ENCODE measurements around the gene RAD1. TPM values are rescaled to one million over a fixed set of nuclear protein-coding genes. Genes with fewer than 3 reads are reported as not detected.

RAD1 gene
- polyA plus RNA-seq, 3 donors = 8.5 to 9.6 (median 9.4) TPM

GRCh38 chr5:34881246-34881645 lies 34.1 kb downstream of the RAD1 start:
- Mint-ChIP-seq H3K4me1 (no peaks in the 10 kb centered on the region), H3K9me3 (peaks cover 0 to 6% (median 0%) of the 10 kb centered on the region in 7 donors), H3K4me3 (no peak overlapping the region), H3K27me3 (ENCODE audit: low read depth in 3 of 3) (peaks cover 0 to 1% (median 0%) of the 10 kb centered on the region in 3 donors), H3K36me3 (no peaks in the 10 kb centered on the region), H3K27ac (no peak overlapping the region)
- DNase-seq = no peak
- H3K36me3 ChIP-seq (replicated peaks in 1 of 2; ENCODE audit: control insufficient read depth in 1 of 2, insufficient read depth in 2 of 2, low read length in 2 of 2) = no peaks in the 10 kb centered on the region
- H2AFZ ChIP-seq (ENCODE audit: insufficient read depth, low read depth, low read length, poor library complexity, severe bottlenecking) = no peak overlapping the region
- no peaks in the 10 kb centered on the region for H3K4me1 ChIP-seq (ENCODE audit: control insufficient read depth in 1 of 2, insufficient read depth in 2 of 2, low read length in 2 of 2)
- no peak for TF ChIP-seq CTCF (IDR thresholded peaks at IDR 0.05)
- H3K4me2 ChIP-seq (replicated peaks; ENCODE audit: extremely low read depth, low read length, poor library complexity, severe bottlenecking) = no peak overlapping the region
- H3K9me3 ChIP-seq (replicated peaks in 1 of 2; ENCODE audit: control insufficient read depth in 1 of 2, insufficient read depth in 1 of 2, low read length in 2 of 2) = no peaks in the 10 kb centered on the region
- no peak overlapping the region for H3K4me3 ChIP-seq (replicated peaks in 1 of 3; ENCODE audit: low read depth in 2 of 3, low read length in 3 of 3)
- H3K9ac ChIP-seq (ENCODE audit: insufficient read depth, low read length, poor library complexity, severe bottlenecking) = no peak overlapping the region
- intact Hi-C loops (cut with micrococcal nuclease) = no loop called here
- no peaks in the 10 kb centered on the region for H4K20me1 ChIP-seq (ENCODE audit: insufficient read depth, low read length)
- H3K27me3 ChIP-seq (ENCODE audit: control insufficient read depth in 2 of 2, insufficient read depth in 2 of 2, low read length in 2 of 2) = no peaks in the 10 kb centered on the region
- H3K27ac ChIP-seq (ENCODE audit: low read depth in 1 of 2, low read length in 2 of 2) = no peak overlapping the region
- H3K79me2 ChIP-seq (ENCODE audit: insufficient read depth, low read length) = no peaks in the 10 kb centered on the region

- Mint-ChIP-seq H3K36me3 (no peaks in the 10 kb centered on the region), H3K27me3 (ENCODE audit: low read depth in 3 of 3) (peaks cover 0 to 3% (median 0%) of the 10 kb centered on the region in 3 donors), H3K4me1 (no peaks in the 10 kb centered on the region), H3K27ac (no peak overlapping the region), H3K4me3 (no peak overlapping the region), H3K9me3 (peaks cover 0 to 8% (median 3%) of the 10 kb centered on the region in 7 donors)
- Histone ChIP-seq H3K36me3 (replicated peaks in 1 of 2; ENCODE audit: control insufficient read depth in 1 of 2, insufficient read depth in 2 of 2, low read length in 2 of 2) (no peaks in the 10 kb centered on the region), H3K4me3 (replicated peaks in 1 of 3; ENCODE audit: low read depth in 2 of 3, low read length in 3 of 3) (no peak overlapping the region), H3K9ac (ENCODE audit: insufficient read depth, low read length, poor library complexity, severe bottlenecking) (no peak overlapping the region), H3K79me2 (ENCODE audit: insufficient read depth, low read length) (no peaks in the 10 kb centered on the region), H3K27me3 (ENCODE audit: control insufficient read depth in 2 of 2, insufficient read depth in 2 of 2, low read length in 2 of 2) (no peaks in the 10 kb centered on the region), H3K4me1 (ENCODE audit: control insufficient read depth in 1 of 2, insufficient read depth in 2 of 2, low read length in 2 of 2) (no peaks in the 10 kb centered on the region), H3K9me3 (replicated peaks in 1 of 2; ENCODE audit: control insufficient read depth in 1 of 2, insufficient read depth in 1 of 2, low read length in 2 of 2) (no peaks in the 10 kb centered on the region), H2AFZ (ENCODE audit: insufficient read depth, low read depth, low read length, poor library complexity, severe bottlenecking) (no peak overlapping the region), H3K27ac (ENCODE audit: low read depth in 1 of 2, low read length in 2 of 2) (no peak overlapping the region), H4K20me1 (ENCODE audit: insufficient read depth, low read length) (no peaks in the 10 kb centered on the region), H3K4me2 (replicated peaks; ENCODE audit: extremely low read depth, low read length, poor library complexity, severe bottlenecking) (no peak overlapping the region)
- no peak for DNase-seq
- intact Hi-C loops (cut with micrococcal nuclease) = no loop called here
- no peak for TF ChIP-seq CTCF (IDR thresholded peaks at IDR 0.05)
Observed at GRCh38 chr5:34876275-34876674, 39.0 kb downstream of the RAD1 start.
